GM19023 (cell line): ENCODE measurements around the gene LYZL1.
"Not testable (repeated sequence)": the region's sequence is repeated elsewhere in the genome, so short reads cannot be mapped to it uniquely, and the experiment has no call there.

Source experiments
- ATAC-seq: cut with Tn5 transposase; IDR thresholded peaks from one replicate; pipeline ENCODE4 v1.9.1; 2021; ENCODE audit warnings: mild to moderate bottlenecking, moderate library complexity; ENCODE audit not compliant: unreplicated experiment

LYZL1 gene

GRCh38 chr10:29360215-29360853 is 71.5 kb downstream of the LYZL1 start:
- ATAC-seq: not testable (repeated sequence)
